Measurements from ENCODE around the gene PIGS.
"Not testable (repeated sequence)": the region's sequence is repeated elsewhere in the genome, so short reads cannot be mapped to it uniquely, and the experiment has no call there.

Gene PIGS

DNA sequence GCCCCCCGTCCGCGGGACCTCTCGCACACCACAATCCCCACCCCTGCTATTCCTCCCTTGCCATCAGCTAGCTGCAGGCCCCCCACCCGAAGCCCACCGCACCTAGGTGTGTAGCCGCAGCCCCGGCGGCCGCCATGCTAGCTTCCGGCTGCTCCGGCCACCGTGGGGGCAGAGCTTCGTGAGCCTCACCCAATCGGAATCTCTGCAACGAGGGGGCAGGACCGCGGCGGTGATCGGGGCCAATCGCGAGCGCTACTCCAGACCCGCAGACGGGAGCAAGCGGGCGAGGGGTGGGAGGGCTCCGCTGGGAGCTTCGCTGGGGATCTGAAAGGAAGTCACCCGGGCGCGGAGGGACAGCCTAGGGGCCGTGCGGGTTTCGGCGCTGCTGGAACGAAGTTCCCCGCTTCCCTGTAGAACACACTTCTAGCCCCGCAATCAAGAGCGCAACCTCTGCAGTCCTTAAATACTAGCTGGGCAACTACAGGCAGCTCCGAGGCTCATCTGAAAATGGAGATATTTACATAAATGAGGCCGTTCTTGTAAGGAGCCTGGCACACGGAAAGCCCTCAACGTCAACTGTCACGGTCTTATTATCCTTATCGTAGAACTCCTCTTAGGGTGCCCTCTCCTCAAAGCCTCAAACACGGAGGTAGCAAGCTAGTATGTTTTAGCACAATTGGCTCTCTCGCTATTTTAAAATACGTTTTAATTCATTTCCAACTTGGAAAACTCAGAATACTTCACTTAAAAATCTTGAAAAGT is at the start of gene PIGS:
PIGS (minus strand) TSS at position 164 of the 762 bp plus-strand sequence; CDS start at position 136, 28 bp downstream.
- peak; percentile 87 to 90 for DNase-seq

GRCh38 chr17:28620010-28620409 is 48.7 kb upstream of the PIGS start:
- no peak for DNase-seq

DNA sequence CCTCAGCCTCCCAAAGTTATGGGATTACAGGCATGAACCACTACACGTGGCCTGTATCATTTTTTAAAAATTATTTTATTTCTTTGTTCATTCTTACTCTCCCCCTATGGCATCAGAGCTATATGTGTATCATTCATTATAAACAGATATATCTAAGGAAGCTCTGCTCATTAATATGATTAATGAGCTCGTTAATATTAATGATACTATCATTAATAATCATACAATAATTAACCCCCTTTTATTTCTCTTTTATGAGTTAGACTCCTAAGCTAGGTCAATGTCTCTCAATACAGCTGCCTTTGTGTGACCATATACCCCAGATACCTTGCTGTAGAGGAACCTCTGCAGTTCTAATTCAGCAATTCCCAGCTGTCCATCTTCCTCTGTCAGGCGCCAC is 47.1 kb upstream of the PIGS start:
- no peak for DNase-seq

GRCh38 chr17:28616281-28616680 is 45.0 kb upstream of the PIGS start:
- DNase-seq, result no peak

DNA sequence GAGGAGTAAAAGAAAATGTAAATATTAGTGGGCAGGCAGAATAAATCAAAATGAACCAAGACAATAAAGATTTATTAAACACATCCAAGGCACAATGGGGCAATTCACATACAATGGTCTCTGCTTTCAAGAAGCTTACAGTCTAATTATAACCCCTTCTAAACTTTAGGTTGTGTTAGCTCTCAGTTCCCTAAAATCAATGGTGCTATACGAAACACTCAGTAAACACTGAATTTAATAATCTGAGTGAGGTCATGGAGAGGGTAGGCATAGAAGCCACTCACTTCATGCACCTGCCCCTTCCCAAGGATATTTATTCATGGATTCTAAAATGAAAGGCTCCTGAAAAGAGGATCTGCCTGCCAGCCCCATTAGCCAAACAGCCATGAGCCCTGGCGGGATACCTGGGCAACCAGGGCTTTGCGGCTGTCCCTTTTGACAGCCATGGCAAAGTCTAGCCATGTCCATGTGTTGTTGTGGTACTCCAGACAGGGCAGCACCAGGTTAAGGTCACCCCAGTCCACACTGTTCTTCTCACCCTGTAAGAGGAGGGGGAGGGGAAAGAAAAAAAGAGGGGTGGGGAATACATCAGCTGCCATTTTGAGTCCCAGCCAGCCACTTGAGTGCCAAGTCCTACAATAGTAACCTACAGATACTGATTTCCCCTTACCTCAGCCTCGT is 44.1 kb upstream of the PIGS start:
- DNase-seq, result no peak

- no peak for DNase-seq
Measured at GRCh38 chr17:28613931-28614381, 42.6 kb upstream of the PIGS start, which contains the start of gene RSKR. Gene RSKR, minus strand, starts transcription at chr17:28614185. Its CDS starts 24 bp downstream, at chr17:28614161.

DNA sequence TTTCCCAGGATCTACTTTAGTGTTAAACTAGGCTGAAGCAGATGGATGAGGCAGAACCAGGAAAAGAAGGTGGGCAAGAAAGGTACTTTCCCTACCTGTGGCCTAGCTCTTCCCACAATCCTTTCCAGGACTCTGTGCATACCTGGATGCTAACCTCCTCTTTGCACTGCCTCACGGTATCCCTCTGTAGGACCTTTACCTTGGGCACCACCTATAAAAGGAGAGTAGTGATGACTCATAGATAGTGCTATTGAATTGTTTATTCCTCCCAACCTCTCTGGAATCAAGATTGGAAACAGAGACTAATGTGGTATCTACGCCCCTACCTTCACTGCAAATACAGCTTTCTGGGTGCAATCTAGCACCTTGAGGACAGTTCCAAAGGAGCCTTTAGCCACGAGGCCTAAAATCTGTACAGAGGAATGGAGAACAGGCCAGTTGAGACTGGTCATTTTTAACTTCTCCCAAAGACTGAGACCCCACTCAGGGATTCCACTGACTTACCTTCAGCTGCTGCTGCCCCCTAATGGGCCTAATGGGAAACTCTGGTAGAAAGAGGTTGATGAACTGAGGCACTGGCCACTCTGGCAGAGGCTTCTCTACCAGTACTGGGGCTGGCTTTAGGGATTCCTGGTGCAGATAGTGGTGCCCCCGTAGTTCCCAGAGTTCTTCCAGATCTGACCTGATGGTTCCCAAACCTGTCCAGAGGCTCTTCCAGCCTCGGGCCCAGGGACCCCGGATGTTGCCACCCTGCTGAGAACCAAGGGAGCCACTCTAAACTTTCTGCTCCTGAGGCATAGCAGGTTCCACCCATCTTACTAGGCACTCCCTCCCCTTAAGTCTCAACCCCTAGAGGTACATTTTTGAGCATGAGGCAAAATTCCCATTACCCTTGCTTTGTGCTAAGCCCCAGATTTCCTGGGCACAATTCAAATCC is 41.9 kb upstream of the PIGS start:
- peak; percentile 24 to 25 for DNase-seq

DNA sequence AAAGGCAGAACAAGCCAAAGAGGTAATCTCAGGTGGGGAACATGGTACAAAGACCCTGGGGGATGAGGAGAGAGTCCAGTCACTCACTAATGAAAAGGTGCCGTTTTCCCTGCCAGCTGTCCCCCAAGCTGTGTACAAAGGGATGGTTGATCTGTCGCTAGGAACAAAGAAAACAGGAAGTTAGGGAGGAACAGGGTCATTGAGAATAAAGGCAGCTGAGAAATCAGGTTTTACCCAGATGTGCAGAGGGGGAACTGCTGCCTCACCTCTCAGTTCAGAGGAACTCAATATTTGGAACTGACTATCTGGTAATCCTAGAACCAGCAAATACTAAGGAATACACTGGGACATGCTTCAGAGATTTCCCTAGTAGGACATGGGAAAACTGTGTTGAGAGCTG is 41.2 kb upstream of the PIGS start:
- no peak for DNase-seq

GRCh38 chr17:28610376-28610775 is 39.1 kb upstream of the PIGS start:
- no peak for DNase-seq

- DNase-seq, result not testable (repeated sequence)
Measured at GRCh38 chr17:28604031-28604430, 32.7 kb upstream of the PIGS start.

- DNase-seq, result peak; percentile 54 to 72
Measured at GRCh38 chr17:28599311-28600184, 28.2 kb upstream of the PIGS start.

GRCh38 chr17:28598799-28599310 is 27.5 kb upstream of the PIGS start, which contains the start of gene SPAG5:
Gene SPAG5, minus strand, starts transcription at chr17:28599025. Its CDS starts 79 bp downstream, at chr17:28598946.
- DNase-seq, result peak; percentile 92 to 93

GRCh38 chr17:28598389-28598788 is 27.1 kb upstream of the PIGS start:
- no peak for DNase-seq

DNA sequence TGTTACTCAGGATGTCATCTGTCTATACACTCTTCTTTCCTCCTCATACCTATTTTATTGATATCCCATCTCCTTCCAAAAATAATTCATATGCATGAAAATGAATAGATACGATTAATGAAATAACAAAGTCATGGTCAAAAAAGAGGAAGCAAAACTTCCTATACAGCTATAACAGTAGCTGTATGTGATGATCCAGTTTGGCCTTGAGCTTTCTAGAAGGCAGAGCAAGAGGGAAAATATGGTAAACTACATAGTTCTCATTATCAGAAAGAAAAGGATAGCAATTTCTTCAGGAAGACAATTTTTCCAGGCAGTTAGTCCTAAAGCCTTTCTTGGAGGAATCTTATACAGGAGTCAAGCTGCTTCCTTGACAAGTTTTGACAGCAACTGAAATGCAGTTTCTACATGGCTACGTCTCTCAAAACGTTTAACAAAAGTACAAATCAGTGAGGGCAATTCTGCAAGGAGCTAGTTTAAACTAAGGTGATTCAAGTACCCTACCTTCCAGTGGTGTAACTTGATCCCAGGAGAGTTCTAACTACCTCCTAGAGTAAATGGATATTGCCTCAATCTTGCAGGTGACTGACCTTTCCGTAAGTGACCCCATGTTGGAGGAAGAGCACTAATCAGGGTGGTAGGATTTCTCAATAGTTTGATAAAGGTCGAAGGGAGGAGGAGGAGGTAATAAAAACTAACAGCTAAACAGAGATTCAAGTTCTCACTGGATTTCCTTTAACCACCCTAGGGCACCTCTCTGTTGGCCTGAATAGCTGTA is 26.5 kb upstream of the PIGS start:
- no peak for DNase-seq

GRCh38 chr17:28592260-28592659 is 20.9 kb upstream of the PIGS start:
- DNase-seq, result no peak

- no peak for DNase-seq
Measured at GRCh38 chr17:28585851-28586250, 14.5 kb upstream of the PIGS start.

- no peak for DNase-seq
Measured at GRCh38 chr17:28584434-28584833, 13.1 kb upstream of the PIGS start.

- DNase-seq, result no peak
Measured at GRCh38 chr17:28582513-28582912, 11.2 kb upstream of the PIGS start.

- DNase-seq, result no peak
Measured at GRCh38 chr17:28580959-28581358, 9.6 kb upstream of the PIGS start.

DNA sequence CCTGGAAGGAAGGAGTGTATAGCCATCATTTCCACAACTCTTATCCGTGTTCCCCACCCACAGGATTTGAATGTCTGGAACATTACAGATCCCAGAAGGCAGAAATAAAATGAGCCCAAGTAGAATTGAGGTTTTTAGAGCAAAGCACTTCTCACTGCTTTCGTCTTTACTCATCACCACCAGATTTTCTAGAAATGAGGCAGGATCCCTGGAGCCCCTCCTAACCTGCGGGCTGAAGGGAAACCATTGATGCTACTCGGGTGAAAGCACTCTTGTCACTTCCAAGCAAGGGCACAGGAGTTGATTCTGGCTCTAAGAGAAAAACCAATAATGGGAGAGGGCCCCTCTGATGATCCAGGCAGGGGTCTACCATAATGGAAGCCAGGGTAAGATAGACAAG is 8.2 kb upstream of the PIGS start:
- no peak for DNase-seq
